H1 (cell line): ENCODE data around the gene R3HDM2. TPM values are rescaled to one million over a fixed set of nuclear protein-coding genes. Genes with fewer than 3 reads are reported as not detected.

Experiments
- POLR2AphosphoS5 ChIP-seq: IDR thresholded peaks from 2 replicates; pipeline ENCODE4 v1.6.1; 2011; ENCODE audit warnings: low read depth, low read length
- SUZ12 ChIP-seq: fragments of 200-600 bp; sonication (generic); IDR thresholded peaks from 2 replicates; pipeline ENCODE4 v1.6.1; 2012; ENCODE audit warnings: mild to moderate bottlenecking, inconsistent platforms, low read length, moderate library complexity, mixed read lengths
- polyA plus RNA-seq, 7 experiments: library from polyadenylated mRNA; depleted of rRNA in 3 of 7; stranded (reverse) in 5 of 7; unstranded in 2 of 7; fragments of >200 nt in 5 of 7; fragments of 200-250 nt in 2 of 7; gene quantifications; 1 replicate in 5 of 7; 2 replicates in 1 of 7; 4 replicates in 1 of 7; pipeline versions ENCODE4 v1.2.1 to v1.2.3, GENCODE V29; 2011 to 2013; ENCODE audit warnings: missing spikeins in 2 of 7, mixed read lengths in 2 of 7
- total RNA-seq: library from RNA; stranded (reverse); fragmentation: NEBNext Ultra II Directional; extraction: Animal tissue kit (Norgen Biotek cat#: 25700); gene quantifications from 2 replicates; pipeline ENCODE4 v1.2.1, GENCODE V29; 2021
- TF ChIP-seq, protein P1 (sequence below): fragments of 300-600 bp; sonication (generic); IDR thresholded peaks from 2 replicates; pipeline ENCODE4 v1.7.1; 2012; ENCODE audit warnings: low read length, moderate library complexity, mild to moderate bottlenecking, inconsistent platforms; ENCODE audit not compliant: insufficient replicate concordance
- TF ChIP-seq, protein P2 (sequence below): IDR thresholded peaks from 2 replicates; pipeline ENCODE4 v1.6.1; 2012; ENCODE audit warnings: inconsistent platforms

Gene R3HDM2
- total and polyA plus RNA-seq, 2 of the 8 experiments (the other 6 are each of a cell fraction or from before 2014, with no cell fraction given), result 25.6 to 27.0 TPM

DNA sequence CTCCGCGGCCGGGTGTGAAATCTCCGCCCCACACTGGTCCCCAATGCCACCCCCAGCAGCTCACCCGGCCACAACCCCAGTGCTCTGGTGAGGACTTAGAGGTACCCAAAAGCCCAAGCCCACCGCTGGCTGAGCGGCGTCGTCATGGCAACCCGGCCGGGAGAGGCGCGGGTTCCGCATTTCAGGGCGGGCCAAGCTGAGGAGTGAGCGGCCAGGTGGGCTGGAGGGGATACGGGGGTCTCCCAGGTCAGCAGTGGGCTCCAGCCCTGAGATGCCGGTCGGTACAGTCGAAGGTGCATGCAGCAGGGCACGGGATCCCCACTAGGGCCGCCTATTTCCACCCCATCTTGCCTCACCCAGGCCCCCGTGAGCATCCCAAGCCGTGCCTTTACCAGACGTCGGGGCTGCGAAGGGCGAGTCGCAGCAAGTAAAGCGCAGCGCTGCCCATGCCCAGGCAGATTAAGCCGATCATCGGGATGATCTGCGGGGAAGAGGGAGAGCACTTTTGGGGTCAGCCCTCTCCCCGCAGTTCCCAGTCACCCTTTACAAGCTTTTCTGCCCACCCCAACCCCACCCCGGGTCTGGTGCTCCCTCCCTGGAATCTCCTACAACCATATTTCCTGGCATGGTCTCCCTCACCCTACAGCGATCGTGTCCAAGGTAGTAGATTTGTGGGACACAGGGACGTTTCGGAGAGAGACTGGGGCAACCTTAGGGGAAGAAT, 194.5 kb downstream of the R3HDM2 start (continued):
- TF ChIP-seq, protein P1, sequence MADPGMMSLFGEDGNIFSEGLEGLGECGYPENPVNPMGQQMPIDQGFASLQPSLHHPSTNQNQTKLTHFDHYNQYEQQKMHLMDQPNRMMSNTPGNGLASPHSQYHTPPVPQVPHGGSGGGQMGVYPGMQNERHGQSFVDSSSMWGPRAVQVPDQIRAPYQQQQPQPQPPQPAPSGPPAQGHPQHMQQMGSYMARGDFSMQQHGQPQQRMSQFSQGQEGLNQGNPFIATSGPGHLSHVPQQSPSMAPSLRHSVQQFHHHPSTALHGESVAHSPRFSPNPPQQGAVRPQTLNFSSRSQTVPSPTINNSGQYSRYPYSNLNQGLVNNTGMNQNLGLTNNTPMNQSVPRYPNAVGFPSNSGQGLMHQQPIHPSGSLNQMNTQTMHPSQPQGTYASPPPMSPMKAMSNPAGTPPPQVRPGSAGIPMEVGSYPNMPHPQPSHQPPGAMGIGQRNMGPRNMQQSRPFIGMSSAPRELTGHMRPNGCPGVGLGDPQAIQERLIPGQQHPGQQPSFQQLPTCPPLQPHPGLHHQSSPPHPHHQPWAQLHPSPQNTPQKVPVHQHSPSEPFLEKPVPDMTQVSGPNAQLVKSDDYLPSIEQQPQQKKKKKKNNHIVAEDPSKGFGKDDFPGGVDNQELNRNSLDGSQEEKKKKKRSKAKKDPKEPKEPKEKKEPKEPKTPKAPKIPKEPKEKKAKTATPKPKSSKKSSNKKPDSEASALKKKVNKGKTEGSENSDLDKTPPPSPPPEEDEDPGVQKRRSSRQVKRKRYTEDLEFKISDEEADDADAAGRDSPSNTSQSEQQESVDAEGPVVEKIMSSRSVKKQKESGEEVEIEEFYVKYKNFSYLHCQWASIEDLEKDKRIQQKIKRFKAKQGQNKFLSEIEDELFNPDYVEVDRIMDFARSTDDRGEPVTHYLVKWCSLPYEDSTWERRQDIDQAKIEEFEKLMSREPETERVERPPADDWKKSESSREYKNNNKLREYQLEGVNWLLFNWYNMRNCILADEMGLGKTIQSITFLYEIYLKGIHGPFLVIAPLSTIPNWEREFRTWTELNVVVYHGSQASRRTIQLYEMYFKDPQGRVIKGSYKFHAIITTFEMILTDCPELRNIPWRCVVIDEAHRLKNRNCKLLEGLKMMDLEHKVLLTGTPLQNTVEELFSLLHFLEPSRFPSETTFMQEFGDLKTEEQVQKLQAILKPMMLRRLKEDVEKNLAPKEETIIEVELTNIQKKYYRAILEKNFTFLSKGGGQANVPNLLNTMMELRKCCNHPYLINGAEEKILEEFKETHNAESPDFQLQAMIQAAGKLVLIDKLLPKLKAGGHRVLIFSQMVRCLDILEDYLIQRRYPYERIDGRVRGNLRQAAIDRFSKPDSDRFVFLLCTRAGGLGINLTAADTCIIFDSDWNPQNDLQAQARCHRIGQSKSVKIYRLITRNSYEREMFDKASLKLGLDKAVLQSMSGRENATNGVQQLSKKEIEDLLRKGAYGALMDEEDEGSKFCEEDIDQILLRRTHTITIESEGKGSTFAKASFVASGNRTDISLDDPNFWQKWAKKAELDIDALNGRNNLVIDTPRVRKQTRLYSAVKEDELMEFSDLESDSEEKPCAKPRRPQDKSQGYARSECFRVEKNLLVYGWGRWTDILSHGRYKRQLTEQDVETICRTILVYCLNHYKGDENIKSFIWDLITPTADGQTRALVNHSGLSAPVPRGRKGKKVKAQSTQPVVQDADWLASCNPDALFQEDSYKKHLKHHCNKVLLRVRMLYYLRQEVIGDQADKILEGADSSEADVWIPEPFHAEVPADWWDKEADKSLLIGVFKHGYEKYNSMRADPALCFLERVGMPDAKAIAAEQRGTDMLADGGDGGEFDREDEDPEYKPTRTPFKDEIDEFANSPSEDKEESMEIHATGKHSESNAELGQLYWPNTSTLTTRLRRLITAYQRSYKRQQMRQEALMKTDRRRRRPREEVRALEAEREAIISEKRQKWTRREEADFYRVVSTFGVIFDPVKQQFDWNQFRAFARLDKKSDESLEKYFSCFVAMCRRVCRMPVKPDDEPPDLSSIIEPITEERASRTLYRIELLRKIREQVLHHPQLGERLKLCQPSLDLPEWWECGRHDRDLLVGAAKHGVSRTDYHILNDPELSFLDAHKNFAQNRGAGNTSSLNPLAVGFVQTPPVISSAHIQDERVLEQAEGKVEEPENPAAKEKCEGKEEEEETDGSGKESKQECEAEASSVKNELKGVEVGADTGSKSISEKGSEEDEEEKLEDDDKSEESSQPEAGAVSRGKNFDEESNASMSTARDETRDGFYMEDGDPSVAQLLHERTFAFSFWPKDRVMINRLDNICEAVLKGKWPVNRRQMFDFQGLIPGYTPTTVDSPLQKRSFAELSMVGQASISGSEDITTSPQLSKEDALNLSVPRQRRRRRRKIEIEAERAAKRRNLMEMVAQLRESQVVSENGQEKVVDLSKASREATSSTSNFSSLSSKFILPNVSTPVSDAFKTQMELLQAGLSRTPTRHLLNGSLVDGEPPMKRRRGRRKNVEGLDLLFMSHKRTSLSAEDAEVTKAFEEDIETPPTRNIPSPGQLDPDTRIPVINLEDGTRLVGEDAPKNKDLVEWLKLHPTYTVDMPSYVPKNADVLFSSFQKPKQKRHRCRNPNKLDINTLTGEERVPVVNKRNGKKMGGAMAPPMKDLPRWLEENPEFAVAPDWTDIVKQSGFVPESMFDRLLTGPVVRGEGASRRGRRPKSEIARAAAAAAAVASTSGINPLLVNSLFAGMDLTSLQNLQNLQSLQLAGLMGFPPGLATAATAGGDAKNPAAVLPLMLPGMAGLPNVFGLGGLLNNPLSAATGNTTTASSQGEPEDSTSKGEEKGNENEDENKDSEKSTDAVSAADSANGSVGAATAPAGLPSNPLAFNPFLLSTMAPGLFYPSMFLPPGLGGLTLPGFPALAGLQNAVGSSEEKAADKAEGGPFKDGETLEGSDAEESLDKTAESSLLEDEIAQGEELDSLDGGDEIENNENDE, result no peak
- 0 out of 2 replicates have a peak, but pooled peaks have one; percentile 53 for TF ChIP-seq POLR2AphosphoS5
- TF ChIP-seq, protein P2, sequence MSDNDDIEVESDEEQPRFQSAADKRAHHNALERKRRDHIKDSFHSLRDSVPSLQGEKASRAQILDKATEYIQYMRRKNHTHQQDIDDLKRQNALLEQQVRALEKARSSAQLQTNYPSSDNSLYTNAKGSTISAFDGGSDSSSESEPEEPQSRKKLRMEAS, result 0 out of 2 replicates have a peak, but pooled peaks have one; percentile 37
- peak; percentile 44 for TF ChIP-seq SUZ12
- TF ChIP-seq, all 59 proteins: peak for 4
